Suprapubic skin (tissue), 3 donors: ENCODE data around the gene GRM3.

Experiments used
- CTCF ChIP-seq, 2 donors: fragments of 200-600 bp in 1 of 2; fragments of 450-650 bp in 1 of 2; sonication (generic) in 1 of 2; IDR thresholded peaks; one replicate each; pipeline ENCODE4 v1.5.1; 2016 to 2019; ENCODE audit warnings: antibody characterized with exemption in 2 of 2, mild to moderate bottlenecking in 1 of 2, moderate library complexity in 1 of 2
- POLR2A ChIP-seq, 2 donors: fragments of 450-650 bp; IDR thresholded peaks; one replicate each; pipeline ENCODE4 v1.6.1; 2017; ENCODE audit warnings: antibody characterized with exemption in 2 of 2, mild to moderate bottlenecking in 2 of 2, moderate library complexity in 2 of 2

- no peak for TF ChIP-seq CTCF (IDR thresholded peaks at IDR 0.05)
- no peak for TF ChIP-seq POLR2A (IDR thresholded peaks at IDR 0.05)
Measured at GRCh38 chr7:86653919-86654659, 10.4 kb downstream of the GRM3 start.
